Right lung (tissue), 5 donors: ENCODE measurements around the gene ZG16. TPM values are rescaled to one million over a fixed set of nuclear protein-coding genes. Genes with fewer than 3 reads are reported as not detected.

Source experiments
- DNase-seq, 2 donors: peaks; one replicate each; pipeline ENCODE4 v3.0.0-alpha.2; 2013
- polyA plus RNA-seq, 5 donors: library from polyadenylated mRNA; unstranded; fragments of 120-200 nt; gene quantifications; one replicate each; pipeline versions ENCODE4 v1.2.1 to v1.2.3, GENCODE V29; 2013; ENCODE audit warnings: inconsistent platforms in 1 of 5, low replicate concordance in 1 of 5; ENCODE audit not compliant: insufficient read length in 5 of 5, insufficient read depth in 1 of 5

The ZG16 gene
- polyA plus RNA-seq, 5 donors = 0.04 to 0.18 (median 0.12) TPM; not detected in 1

GRCh38 chr16:29808219-29808900 is 30.3 kb downstream of the ZG16 start:
- no peak for DNase-seq

GRCh38 chr16:29809031-29809747 is 31.1 kb downstream of the ZG16 start:
- DNase-seq = no peak

- no peak for DNase-seq
Observed at GRCh38 chr16:29809850-29810698, 32.0 kb downstream of the ZG16 start.

- no peak for DNase-seq
Observed at GRCh38 chr16:29810699-29811169, 32.7 kb downstream of the ZG16 start.

GRCh38 chr16:29811170-29811895 is 33.3 kb downstream of the ZG16 start:
- DNase-seq = peak; percentile 91 to 93

GRCh38 chr16:29811896-29812665 is 34.0 kb downstream of the ZG16 start, which contains the start of gene PRRT2:
Gene PRRT2, plus strand, starts transcription at chr16:29812193. Its CDS starts 862 bp downstream, at chr16:29813055.
- DNase-seq = peak; percentile 70

GRCh38 chr16:29812754-29813643 is 34.9 kb downstream of the ZG16 start:
- DNase-seq = no peak

GRCh38 chr16:29813644-29814562 is 35.8 kb downstream of the ZG16 start:
- DNase-seq = no peak

GRCh38 chr16:29814592-29814991 is 36.5 kb downstream of the ZG16 start:
- no peak for DNase-seq

GRCh38 chr16:29815032-29815721 is 37.1 kb downstream of the ZG16 start:
- DNase-seq = no peak

- DNase-seq = peak; percentile 99
Observed at GRCh38 chr16:29815793-29816693, 38.0 kb downstream of the ZG16 start, which contains the start of gene PAGR1. Gene PAGR1, plus strand, starts transcription at chr16:29816152. Its CDS starts 374 bp downstream, at chr16:29816526.

- DNase-seq = no peak
Observed at GRCh38 chr16:29816694-29817441, 38.8 kb downstream of the ZG16 start.

GRCh38 chr16:29818082-29818481 is 40.0 kb downstream of the ZG16 start:
- no peak for DNase-seq

GRCh38 chr16:29819506-29819905 is 41.5 kb downstream of the ZG16 start:
- no peak for DNase-seq

- DNase-seq = no peak
Observed at GRCh38 chr16:29820271-29820701, 42.2 kb downstream of the ZG16 start, which contains the start of gene MVP. Gene MVP, plus strand, starts transcription at chr16:29820462. Its CDS starts 10,088 bp downstream, at chr16:29830550.
